Fibroblast of lung (primary cell): Measurements from ENCODE around the gene DPPA2. TPM values are rescaled to one million over a fixed set of nuclear protein-coding genes. Genes with fewer than 3 reads are reported as not detected.

Experiments used
- DNase-seq, 2 donors: peaks; one replicate each; pipeline versions ENCODE4 v3.0.0 to v3.0.0-alpha.2; 2010; ENCODE audit warnings: low read depth in 2 of 2
- H2AFZ ChIP-seq: 2 replicates; pipeline ENCODE4 v1.5.1; 2012; ENCODE audit warnings: low read length, control low read depth, inconsistent platforms
- H3K27ac ChIP-seq: 2 replicates; pipeline ENCODE4 v1.5.1; 2011; ENCODE audit warnings: low read length, control low read depth; ENCODE audit not compliant: insufficient read depth
- H3K27me3 ChIP-seq: 2 replicates; pipeline ENCODE4 v1.5.1; 2011; ENCODE audit warnings: mild to moderate bottlenecking, low read length; ENCODE audit not compliant: control insufficient read depth, insufficient read depth
- H3K36me3 ChIP-seq: 2 replicates; pipeline ENCODE4 v1.5.1; 2011; ENCODE audit warnings: low read length; ENCODE audit not compliant: control insufficient read depth, insufficient read depth
- H3K4me1 ChIP-seq: 2 replicates; pipeline ENCODE4 v1.5.1; 2011; ENCODE audit warnings: low read length; ENCODE audit not compliant: control insufficient read depth, insufficient read depth; ENCODE audit errors: extremely low read depth
- H3K4me2 ChIP-seq: 2 replicates; pipeline ENCODE4 v1.5.1; 2011; ENCODE audit warnings: low read length, control low read depth; ENCODE audit not compliant: insufficient read depth; ENCODE audit errors: extremely low read depth
- H3K4me3 ChIP-seq, 4 experiments: fragments of 200-600 bp in 1 of 4; sonication (generic) in 1 of 4; replicated peaks in 1 of 4; 2 replicates each; pipeline ENCODE4 v1.5.1; 2011 to 2016; ENCODE audit warnings: low read length in 4 of 4, low read depth in 3 of 4, mild to moderate bottlenecking in 3 of 4, control low read depth in 2 of 4, inconsistent platforms in 1 of 4, mixed read lengths in 1 of 4; ENCODE audit not compliant: insufficient read depth in 1 of 4; ENCODE audit errors: control extremely low read depth in 1 of 4
- H3K79me2 ChIP-seq: 2 replicates; pipeline ENCODE4 v1.5.1; 2012; ENCODE audit warnings: mild to moderate bottlenecking, low read length, inconsistent platforms; ENCODE audit not compliant: control insufficient read depth, insufficient read depth
- H3K9ac ChIP-seq: 2 replicates; pipeline ENCODE4 v1.5.1; 2011; ENCODE audit warnings: mild to moderate bottlenecking, low read length, control low read depth; ENCODE audit not compliant: insufficient read depth
- H3K9me3 ChIP-seq: 2 replicates; pipeline ENCODE4 v1.5.1; 2012; ENCODE audit warnings: low read depth, low read length; ENCODE audit not compliant: control insufficient read depth, insufficient read depth
- H4K20me1 ChIP-seq: 2 replicates; pipeline ENCODE4 v1.5.1; 2011; ENCODE audit warnings: low read length; ENCODE audit not compliant: control insufficient read depth, insufficient read depth; ENCODE audit errors: extremely low read depth
- EZH2 ChIP-seq: IDR thresholded peaks from 2 replicates; pipeline ENCODE4 v1.5.1; 2012; ENCODE audit warnings: low read length, control low read depth, mild to moderate bottlenecking; ENCODE audit errors: missing control alignments
- polyA plus RNA-seq, 2 donors: library from polyadenylated mRNA; depleted of rRNA in 1 of 2; stranded (reverse) in 1 of 2; unstranded in 1 of 2; fragments of >200 nt; gene quantifications; 2 replicates each; pipeline ENCODE4 v1.2.1, GENCODE V29; 2011 to 2012; ENCODE audit warnings: missing spikeins in 1 of 2
- total RNA-seq: library from RNA; depleted of rRNA; stranded (reverse); fragments of >200 nt; gene quantifications from 2 replicates; pipeline ENCODE4 v1.2.1, GENCODE V29; 2014
- TF ChIP-seq, protein P1 (sequence below), 2 donors: IDR thresholded peaks in 1 of 2; conservative IDR thresholded peaks in 1 of 2; 1 replicate in 1 of 2; 2 replicates in 1 of 2; pipeline ENCODE4 v1.5.1; 2011 to 2012; ENCODE audit warnings: low read length in 2 of 2, control low read depth in 1 of 2, inconsistent platforms in 1 of 2, low read depth in 1 of 2, mild to moderate bottlenecking in 1 of 2

The DPPA2 gene
- total and polyA plus RNA-seq, 2 donors (not counting 1 experiment from before 2014, with no cell fraction given): not detected

GRCh38 chr3:109330405-109330804, 14.1 kb upstream of the DPPA2 start:
- H3K4me2 ChIP-seq: no peak overlapping the region
- TF ChIP-seq EZH2: no peak
- TF ChIP-seq, protein P1, sequence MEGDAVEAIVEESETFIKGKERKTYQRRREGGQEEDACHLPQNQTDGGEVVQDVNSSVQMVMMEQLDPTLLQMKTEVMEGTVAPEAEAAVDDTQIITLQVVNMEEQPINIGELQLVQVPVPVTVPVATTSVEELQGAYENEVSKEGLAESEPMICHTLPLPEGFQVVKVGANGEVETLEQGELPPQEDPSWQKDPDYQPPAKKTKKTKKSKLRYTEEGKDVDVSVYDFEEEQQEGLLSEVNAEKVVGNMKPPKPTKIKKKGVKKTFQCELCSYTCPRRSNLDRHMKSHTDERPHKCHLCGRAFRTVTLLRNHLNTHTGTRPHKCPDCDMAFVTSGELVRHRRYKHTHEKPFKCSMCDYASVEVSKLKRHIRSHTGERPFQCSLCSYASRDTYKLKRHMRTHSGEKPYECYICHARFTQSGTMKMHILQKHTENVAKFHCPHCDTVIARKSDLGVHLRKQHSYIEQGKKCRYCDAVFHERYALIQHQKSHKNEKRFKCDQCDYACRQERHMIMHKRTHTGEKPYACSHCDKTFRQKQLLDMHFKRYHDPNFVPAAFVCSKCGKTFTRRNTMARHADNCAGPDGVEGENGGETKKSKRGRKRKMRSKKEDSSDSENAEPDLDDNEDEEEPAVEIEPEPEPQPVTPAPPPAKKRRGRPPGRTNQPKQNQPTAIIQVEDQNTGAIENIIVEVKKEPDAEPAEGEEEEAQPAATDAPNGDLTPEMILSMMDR (conservative IDR thresholded peaks at IDR 0.05 in 1 of 2, IDR thresholded peaks at IDR 0.05 in 1 of 2; ENCODE audit: low read depth in 1 of 2, low read length in 2 of 2): no peak
- H3K36me3 ChIP-seq: no peaks in the 10 kb centered on the region
- H3K9ac ChIP-seq: no peak overlapping the region
- DNase-seq: no peak
- H3K4me3 ChIP-seq: no peak overlapping the region
- H3K9me3 ChIP-seq: no peaks in the 10 kb centered on the region
- H3K27me3 ChIP-seq: no peaks in the 10 kb centered on the region
- no peaks in the 10 kb centered on the region for H4K20me1 ChIP-seq
- no peak overlapping the region for H3K27ac ChIP-seq
- no peaks in the 10 kb centered on the region for H3K79me2 ChIP-seq
- H2AFZ ChIP-seq: no peak overlapping the region
- no peaks in the 10 kb centered on the region for H3K4me1 ChIP-seq

- H3K27ac ChIP-seq: no peak overlapping the region
- no peak for DNase-seq
- no peak overlapping the region for H3K9ac ChIP-seq
- no peaks in the 10 kb centered on the region for H3K36me3 ChIP-seq
- no peak overlapping the region for H3K4me2 ChIP-seq
- no peaks in the 10 kb centered on the region for H4K20me1 ChIP-seq
- H3K4me1 ChIP-seq: no peaks in the 10 kb centered on the region
- H3K27me3 ChIP-seq: no peaks in the 10 kb centered on the region
- H3K4me3 ChIP-seq: no peak overlapping the region
- H2AFZ ChIP-seq: no peak overlapping the region
- H3K9me3 ChIP-seq: no peaks in the 10 kb centered on the region
- H3K79me2 ChIP-seq: no peaks in the 10 kb centered on the region
- TF ChIP-seq EZH2: no peak
- TF ChIP-seq, protein P1 (conservative IDR thresholded peaks at IDR 0.05 in 1 of 2, IDR thresholded peaks at IDR 0.05 in 1 of 2; ENCODE audit: low read depth in 1 of 2, low read length in 2 of 2): no peak
These were observed 11.9 kb upstream of the DPPA2 start for GRCh38 chr3:109328202-109328601.

GRCh38 chr3:109325657-109326056, 9.3 kb upstream of the DPPA2 start:
- TF ChIP-seq, protein P1 (conservative IDR thresholded peaks at IDR 0.05 in 1 of 2, IDR thresholded peaks at IDR 0.05 in 1 of 2; ENCODE audit: low read depth in 1 of 2, low read length in 2 of 2): no peak
- TF ChIP-seq EZH2: no peak
- DNase-seq: no peak
- no peak overlapping the region for H3K4me2 ChIP-seq

More at GRCh38 chr3:109325657-109326056, 9.3 kb upstream of the DPPA2 start:
- no peaks in the 10 kb centered on the region for H3K9me3 ChIP-seq
- H3K27ac ChIP-seq: no peak overlapping the region
- H3K9ac ChIP-seq: no peak overlapping the region
- H4K20me1 ChIP-seq: no peaks in the 10 kb centered on the region
- H3K4me3 ChIP-seq: no peak overlapping the region
- H3K79me2 ChIP-seq: no peaks in the 10 kb centered on the region
- H2AFZ ChIP-seq: no peak overlapping the region
- no peaks in the 10 kb centered on the region for H3K36me3 ChIP-seq
- no peaks in the 10 kb centered on the region for H3K27me3 ChIP-seq
- H3K4me1 ChIP-seq: no peaks in the 10 kb centered on the region
